ENCODE results near the gene UPF3A. TPM values are rescaled to one million over a fixed set of nuclear protein-coding genes. Genes with fewer than 3 reads are reported as not detected.
"Not testable (repeated sequence)": the region's sequence is repeated elsewhere in the genome, so short reads cannot be mapped to it uniquely, and the experiment has no call there.

UPF3A gene
- total RNA-seq, 1 donor from 2014 or later, result 52.1 TPM

DNA sequence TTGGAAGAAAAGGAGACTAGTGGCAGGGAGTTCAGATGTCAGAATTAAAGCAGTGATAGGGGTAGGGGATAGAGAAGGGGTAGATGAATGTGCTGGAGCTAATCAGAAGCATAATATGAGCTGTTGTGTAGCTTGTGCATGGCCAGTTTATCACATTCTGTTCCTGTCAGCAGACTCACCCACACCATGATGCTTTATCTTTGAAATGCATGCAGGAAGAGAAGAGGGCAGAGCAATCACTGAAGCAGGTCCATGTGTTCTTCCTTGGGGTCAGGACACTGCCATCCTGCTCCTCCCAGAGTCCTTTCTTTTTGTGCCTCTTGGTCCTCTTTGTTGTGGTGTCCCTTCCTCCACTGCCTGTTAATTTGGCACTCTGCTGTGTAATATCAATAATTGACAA is 38.7 kb downstream of the UPF3A start:
- intact Hi-C loops (cut with micrococcal nuclease), result no loop called here
- peaks cover 56% of the 10 kb centered on the region for H3K36me3 Mint-ChIP-seq (ENCODE audit: low read depth)
- no peaks in the 10 kb centered on the region for H3K9me3 Mint-ChIP-seq
- H3K27ac Mint-ChIP-seq, result peak overlapping the region; percentile 69
- H3K4me1 Mint-ChIP-seq, result peaks cover 39% of the 10 kb centered on the region
- H3K4me3 Mint-ChIP-seq, result no peak overlapping the region
- H3K27me3 Mint-ChIP-seq, result no peaks in the 10 kb centered on the region
- no peak for DNase-seq

DNA sequence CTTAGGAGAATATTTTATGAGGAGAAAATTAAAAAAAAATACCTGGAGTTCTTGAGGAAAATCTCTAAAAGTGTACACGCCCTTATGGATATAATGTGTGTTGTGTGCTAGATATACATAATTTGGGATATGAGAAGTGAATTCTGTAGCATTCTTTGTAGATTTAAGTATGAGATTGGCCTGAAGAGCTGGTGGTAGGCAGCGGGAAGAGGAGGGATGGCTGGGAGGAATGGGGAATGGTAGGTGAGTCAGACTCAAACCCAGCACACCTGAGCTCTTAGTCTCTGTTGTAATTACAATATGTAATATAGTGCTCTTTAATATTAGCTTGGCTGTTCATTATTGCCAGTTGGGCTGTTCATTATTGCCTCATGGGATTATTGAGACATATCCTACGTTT is 39.9 kb downstream of the UPF3A start:
- no peak overlapping the region for H3K27ac Mint-ChIP-seq

DNA sequence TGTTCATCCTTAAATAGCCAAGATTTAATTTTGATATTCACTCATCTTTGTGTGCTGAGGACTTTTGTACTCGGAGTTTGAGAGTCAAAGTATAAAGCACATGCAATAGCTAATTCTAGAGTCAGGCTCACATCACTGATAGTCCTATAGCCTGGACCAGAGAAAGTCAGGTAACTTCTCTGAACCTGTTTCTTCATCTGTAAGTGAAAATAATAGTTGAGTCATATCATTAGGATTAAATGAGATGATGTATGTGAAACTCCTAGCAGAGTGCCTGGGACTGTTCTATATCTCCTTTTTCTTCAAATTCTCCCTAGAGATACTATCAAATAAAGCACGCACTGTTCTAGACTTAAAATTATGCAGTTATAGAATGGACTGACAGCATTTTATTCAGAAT is 41.9 kb downstream of the UPF3A start:
- H3K4me1 Mint-ChIP-seq, result peaks cover 38% of the 10 kb centered on the region
- H3K4me3 Mint-ChIP-seq, result no peak overlapping the region
- DNase-seq, result no peak
- H3K27me3 Mint-ChIP-seq, result no peaks in the 10 kb centered on the region
- no peak overlapping the region for H3K27ac Mint-ChIP-seq
- no peaks in the 10 kb centered on the region for H3K9me3 Mint-ChIP-seq
- peaks cover 63% of the 10 kb centered on the region for H3K36me3 Mint-ChIP-seq (ENCODE audit: low read depth)
- intact Hi-C loops (cut with micrococcal nuclease), result no loop called here

More for the DNA sequence above, 39.9 kb downstream of the UPF3A start:
- peaks cover 41% of the 10 kb centered on the region for H3K4me1 Mint-ChIP-seq
- intact Hi-C loops (cut with micrococcal nuclease), result no loop called here
- H3K9me3 Mint-ChIP-seq, result no peaks in the 10 kb centered on the region
- H3K4me3 Mint-ChIP-seq, result no peak overlapping the region
- H3K36me3 Mint-ChIP-seq (ENCODE audit: low read depth), result peaks cover 60% of the 10 kb centered on the region
- H3K27me3 Mint-ChIP-seq, result no peaks in the 10 kb centered on the region
- DNase-seq, result no peak

DNA sequence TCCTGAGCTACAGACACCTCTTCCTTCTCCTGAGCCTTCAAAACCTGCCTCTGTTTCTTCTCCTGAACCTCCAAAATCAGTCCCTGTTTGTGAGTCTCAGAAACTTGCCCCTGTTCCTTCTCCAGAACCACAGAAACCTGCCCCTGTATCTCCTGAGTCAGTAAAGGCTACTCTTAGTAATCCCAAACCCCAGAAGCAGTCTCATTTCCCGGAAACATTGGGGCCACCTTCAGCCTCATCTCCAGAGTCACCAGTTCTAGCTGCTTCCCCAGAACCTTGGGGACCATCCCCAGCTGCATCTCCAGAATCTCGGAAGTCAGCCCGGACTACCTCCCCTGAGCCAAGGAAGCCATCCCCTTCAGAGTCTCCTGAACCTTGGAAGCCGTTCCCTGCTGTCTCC is 42.9 kb downstream of the UPF3A start:
- DNase-seq, result no peak
- Mint-ChIP-seq H3K4me1 (peaks cover 30% of the 10 kb centered on the region), H3K9me3 (no peaks in the 10 kb centered on the region), H3K27me3 (no peaks in the 10 kb centered on the region), H3K27ac (peak overlapping the region; percentile 27), H3K4me3 (peak overlapping the region; percentile 5), H3K36me3 (ENCODE audit: low read depth) (peaks cover 58% of the 10 kb centered on the region)
- intact Hi-C loops (cut with micrococcal nuclease), result no loop called here

DNA sequence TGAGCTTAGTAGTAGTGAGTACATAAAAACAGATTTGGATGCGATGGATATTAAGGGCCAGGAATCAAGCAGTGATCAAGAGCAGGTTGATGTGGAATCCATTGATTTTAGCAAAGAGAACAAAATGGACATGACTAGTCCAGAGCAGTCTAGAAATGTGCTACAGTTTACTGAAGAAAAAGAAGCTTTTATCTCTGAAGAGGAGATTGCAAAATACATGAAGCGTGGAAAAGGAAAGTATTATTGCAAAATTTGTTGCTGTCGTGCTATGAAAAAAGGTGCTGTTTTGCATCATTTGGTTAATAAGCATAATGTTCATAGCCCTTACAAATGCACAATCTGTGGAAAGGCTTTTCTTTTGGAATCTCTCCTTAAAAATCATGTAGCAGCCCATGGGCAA is 44.3 kb downstream of the UPF3A start:
- no peaks in the 10 kb centered on the region for H3K9me3 Mint-ChIP-seq
- DNase-seq, result no peak
- H3K36me3 Mint-ChIP-seq (ENCODE audit: low read depth), result peaks cover 49% of the 10 kb centered on the region
- H3K27me3 Mint-ChIP-seq, result no peaks in the 10 kb centered on the region
- no peak overlapping the region for H3K4me3 Mint-ChIP-seq
- no peak overlapping the region for H3K27ac Mint-ChIP-seq
- H3K4me1 Mint-ChIP-seq, result peaks cover 19% of the 10 kb centered on the region
- intact Hi-C loops (cut with micrococcal nuclease), result no loop called here

DNA sequence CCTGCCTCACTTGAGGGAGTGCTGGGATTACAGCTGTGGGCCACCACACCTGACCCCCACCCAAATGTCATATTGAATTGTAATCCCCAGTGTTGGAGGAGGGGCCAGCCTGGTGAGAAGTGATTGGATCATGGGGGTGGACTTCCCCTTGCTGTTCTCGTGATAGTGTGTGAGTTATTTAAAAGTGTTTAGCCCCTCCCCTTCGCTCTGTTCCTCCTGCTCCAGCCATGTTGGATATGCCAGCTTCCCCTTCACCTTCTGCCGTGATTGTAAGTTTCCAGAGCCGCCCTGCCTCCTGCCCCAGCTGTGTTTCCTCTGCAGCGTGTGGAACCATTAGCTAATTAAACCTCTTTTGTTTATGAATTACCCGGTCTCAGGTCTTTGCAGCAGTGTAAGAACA is 46.6 kb downstream of the UPF3A start:
- Mint-ChIP-seq H3K27me3 (no peaks in the 10 kb centered on the region), H3K4me1 (peaks cover 17% of the 10 kb centered on the region), H3K4me3 (no peak overlapping the region), H3K9me3 (no peaks in the 10 kb centered on the region), H3K27ac (peak overlapping the region; percentile 54), H3K36me3 (ENCODE audit: low read depth) (peaks cover 32% of the 10 kb centered on the region)
- DNase-seq, result no peak
- intact Hi-C loops (cut with micrococcal nuclease), result no loop called here

DNA sequence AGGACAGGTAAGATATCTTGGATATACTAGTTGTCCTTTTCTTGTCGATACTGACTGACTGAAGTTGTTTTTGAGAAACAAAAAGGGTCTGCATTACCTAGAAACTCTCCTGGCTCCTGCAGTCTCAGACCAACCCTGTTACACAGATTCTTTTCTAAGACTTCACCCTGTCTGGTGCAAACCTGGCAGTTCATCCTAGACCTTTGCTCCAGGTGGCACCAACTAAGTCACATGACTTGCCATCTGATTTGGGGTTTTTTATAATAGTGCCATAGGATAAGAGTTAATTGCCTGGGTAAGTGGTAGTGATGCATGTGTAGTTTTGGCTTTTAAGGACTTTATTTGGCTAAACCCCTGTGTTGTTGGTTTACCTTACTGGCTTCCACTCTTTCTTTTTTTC is 47.2 kb downstream of the UPF3A start:
- H3K27ac Mint-ChIP-seq, result no peak overlapping the region

DNA sequence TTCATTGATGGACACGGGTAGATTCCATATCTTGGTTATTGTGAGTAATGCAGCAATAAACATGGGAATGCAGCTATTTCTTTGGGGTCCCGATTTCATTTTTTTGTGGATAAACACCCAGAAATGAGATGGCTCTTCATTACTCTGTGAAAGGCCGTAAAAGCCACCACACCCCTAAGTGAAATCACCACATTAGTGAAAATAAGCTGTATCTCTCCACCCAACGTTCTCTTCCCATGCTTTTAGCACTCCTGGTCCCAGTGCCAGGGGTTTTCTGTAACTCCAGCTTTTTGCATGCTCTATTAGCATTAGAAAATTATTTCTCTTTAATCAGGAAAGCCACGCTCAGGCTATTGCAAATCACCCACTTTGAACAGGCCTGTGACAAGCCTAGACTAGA is 48.7 kb downstream of the UPF3A start:
- no peak overlapping the region for H3K4me3 Mint-ChIP-seq
- H3K27me3 Mint-ChIP-seq, result no peaks in the 10 kb centered on the region
- H3K9me3 Mint-ChIP-seq, result no peaks in the 10 kb centered on the region
- H3K4me1 Mint-ChIP-seq, result peaks cover 27% of the 10 kb centered on the region
- no peak overlapping the region for H3K27ac Mint-ChIP-seq
- no peak for DNase-seq
- intact Hi-C loops (cut with micrococcal nuclease), result no loop called here
- peaks cover 18% of the 10 kb centered on the region for H3K36me3 Mint-ChIP-seq (ENCODE audit: low read depth)

More for the DNA sequence above, 47.2 kb downstream of the UPF3A start:
- H3K36me3 Mint-ChIP-seq (ENCODE audit: low read depth), result peaks cover 30% of the 10 kb centered on the region
- no peaks in the 10 kb centered on the region for H3K27me3 Mint-ChIP-seq
- no peak overlapping the region for H3K4me3 Mint-ChIP-seq
- peaks cover 19% of the 10 kb centered on the region for H3K4me1 Mint-ChIP-seq
- DNase-seq, result no peak
- no peaks in the 10 kb centered on the region for H3K9me3 Mint-ChIP-seq
- intact Hi-C loops (cut with micrococcal nuclease), result no loop called here

DNA sequence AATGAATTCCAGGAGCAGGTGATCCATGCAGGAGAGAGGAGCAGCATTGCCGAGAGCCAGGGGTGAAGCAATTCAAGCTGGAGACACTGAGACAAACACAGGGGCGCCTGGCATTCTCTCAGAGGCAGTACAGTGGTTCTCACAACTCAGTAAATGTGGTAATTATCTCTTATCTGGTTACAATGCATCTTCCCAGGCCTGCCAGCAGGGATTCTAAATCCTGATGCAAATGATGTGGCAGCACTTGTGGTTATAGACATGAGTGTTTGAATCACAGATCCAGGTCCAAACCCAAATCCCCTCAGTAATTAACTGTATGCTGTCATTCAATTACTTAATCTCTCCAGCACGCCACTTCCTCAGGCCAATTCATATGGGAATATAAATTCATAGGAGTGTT is 52.5 kb downstream of the UPF3A start:
- H3K27me3 Mint-ChIP-seq; H3K9me3 Mint-ChIP-seq; H3K36me3 Mint-ChIP-seq (ENCODE audit: low read depth); DNase-seq; intact Hi-C loops (cut with micrococcal nuclease); H3K27ac Mint-ChIP-seq: not testable (repeated sequence)
- Mint-ChIP-seq H3K4me1 (peaks cover 15% of the 10 kb centered on the region), H3K4me3 (peak overlapping the region; percentile 40)

DNA sequence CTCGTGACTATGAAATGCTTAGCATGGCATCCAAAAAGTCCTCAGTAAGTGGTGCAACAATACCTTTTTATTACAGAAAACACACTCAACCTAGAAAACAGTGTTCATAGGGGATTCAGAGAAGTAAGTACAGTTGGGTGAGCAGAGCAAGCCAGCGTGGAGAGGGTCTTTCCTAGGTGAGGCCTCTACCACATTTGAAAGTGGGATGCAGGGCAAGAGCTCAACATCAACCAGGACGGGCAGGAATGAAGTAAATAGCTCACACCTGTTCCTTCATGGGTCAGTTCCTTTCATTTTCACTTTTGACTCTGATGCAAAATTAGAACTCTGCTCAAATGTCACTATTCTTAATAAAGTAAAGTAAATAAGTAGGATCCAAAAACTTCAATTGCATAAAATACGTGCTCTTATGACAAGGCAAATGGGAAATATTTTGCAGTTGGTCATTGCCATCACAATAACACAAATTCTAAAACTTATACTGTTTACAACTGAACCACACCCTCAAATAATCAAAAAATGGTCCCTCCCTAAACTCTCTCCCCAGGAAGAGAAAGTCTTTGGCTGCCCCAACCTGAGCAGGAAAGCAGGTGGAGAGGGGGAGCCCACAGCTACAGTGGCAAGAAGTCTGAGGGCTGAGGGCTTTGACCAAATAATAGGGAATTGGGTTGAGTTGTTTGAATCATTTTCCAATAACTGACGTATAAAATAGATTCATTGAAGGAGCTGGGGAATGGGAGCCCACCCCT is 53.1 kb downstream of the UPF3A start:
- H3K4me3 Mint-ChIP-seq, result peak overlapping the region; percentile 40
- intact Hi-C loops (cut with micrococcal nuclease), result no loop called here
- H3K27me3 Mint-ChIP-seq, result peaks cover 5% of the 10 kb centered on the region
- no peaks in the 10 kb centered on the region for H3K9me3 Mint-ChIP-seq
- no peak overlapping the region for H3K27ac Mint-ChIP-seq
- H3K36me3 Mint-ChIP-seq (ENCODE audit: low read depth), result peaks cover under 1% of the 10 kb centered on the region
- DNase-seq, result no peak
- peaks cover 15% of the 10 kb centered on the region for H3K4me1 Mint-ChIP-seq

DNA sequence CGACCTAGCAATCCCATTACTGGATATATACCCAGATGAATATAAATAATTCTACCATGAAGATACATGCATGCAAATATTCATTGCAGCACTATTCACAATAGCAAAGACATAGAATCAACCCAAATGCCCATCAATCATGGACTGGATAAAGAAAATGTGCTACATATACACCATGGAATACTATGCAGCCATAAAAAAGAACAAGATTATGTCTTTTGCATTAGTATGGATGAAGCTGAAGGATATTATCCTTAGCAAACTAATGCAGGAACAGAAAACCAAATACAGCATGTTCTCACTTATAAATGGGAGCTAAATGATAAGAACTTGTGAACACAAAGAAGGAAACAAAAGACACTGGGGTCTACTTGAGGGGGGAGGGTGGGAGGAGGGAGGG is 55.1 kb downstream of the UPF3A start:
- H3K27me3 Mint-ChIP-seq; H3K36me3 Mint-ChIP-seq (ENCODE audit: low read depth); H3K9me3 Mint-ChIP-seq; H3K27ac Mint-ChIP-seq; H3K4me3 Mint-ChIP-seq; DNase-seq; intact Hi-C loops (cut with micrococcal nuclease): not testable (repeated sequence)
- H3K4me1 Mint-ChIP-seq, result peaks cover 25% of the 10 kb centered on the region

DNA sequence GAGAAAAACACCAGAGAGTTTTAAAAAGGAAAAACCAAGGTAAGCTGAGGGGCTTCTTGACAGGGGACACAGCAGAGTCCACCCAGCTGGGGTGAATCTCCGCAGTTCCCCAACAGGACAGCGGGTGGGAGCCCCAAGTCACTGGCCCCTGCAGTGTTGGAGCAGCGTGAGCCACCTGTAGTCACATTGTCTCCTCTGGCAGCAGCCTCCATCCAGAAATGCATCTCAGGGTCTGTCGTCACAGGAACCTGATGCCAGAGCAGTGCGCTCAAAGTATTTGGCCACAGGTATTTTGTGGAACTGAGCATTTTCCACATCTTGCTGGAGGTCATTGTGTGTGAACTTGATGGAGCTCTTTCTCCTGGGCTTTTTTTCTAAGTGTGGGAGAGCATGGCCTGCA is 57.6 kb downstream of the UPF3A start:
- H3K36me3 Mint-ChIP-seq (ENCODE audit: low read depth), result no peaks in the 10 kb centered on the region
- H3K9me3 Mint-ChIP-seq, result no peaks in the 10 kb centered on the region
- no peak for DNase-seq
- peaks cover 20% of the 10 kb centered on the region for H3K4me1 Mint-ChIP-seq
- H3K27ac Mint-ChIP-seq, result no peak overlapping the region
- H3K27me3 Mint-ChIP-seq, result peaks cover 17% of the 10 kb centered on the region
- H3K4me3 Mint-ChIP-seq, result no peak overlapping the region
- intact Hi-C loops (cut with micrococcal nuclease), result no loop called here

DNA sequence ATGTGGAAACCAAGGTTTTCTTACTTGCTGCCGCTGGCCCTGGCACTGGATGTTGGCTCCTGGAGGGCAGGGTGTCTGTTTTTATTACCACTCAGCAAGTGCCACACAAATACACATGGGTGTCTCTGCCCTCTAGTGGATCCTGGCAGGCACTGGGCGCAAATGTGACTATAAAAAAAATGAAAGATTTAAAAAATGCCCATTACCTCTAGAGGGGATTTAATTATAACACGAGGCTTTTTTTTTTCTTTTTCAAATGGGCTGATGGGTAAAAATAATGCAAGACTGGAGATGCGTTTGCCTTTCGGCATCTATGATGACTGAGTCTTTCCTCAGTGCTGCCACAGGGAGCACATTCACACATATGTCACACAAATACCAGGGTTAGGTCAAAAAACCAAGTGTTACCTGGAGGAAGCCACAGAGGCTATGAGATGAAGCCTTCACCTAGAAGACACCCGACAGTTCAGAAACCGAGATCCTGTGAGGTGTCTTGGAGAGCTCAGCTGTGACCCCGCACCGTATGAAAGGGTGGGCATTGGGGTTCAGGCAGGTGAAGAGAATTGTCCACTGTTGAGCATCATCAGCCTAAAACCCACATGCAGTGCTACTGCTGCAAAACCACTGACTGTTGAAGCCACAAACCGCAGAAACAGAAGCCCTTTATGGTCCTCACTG is 58.6 kb downstream of the UPF3A start:
- no peak overlapping the region for H3K27ac Mint-ChIP-seq
- H3K27me3 Mint-ChIP-seq, result peaks cover 22% of the 10 kb centered on the region
- no peaks in the 10 kb centered on the region for H3K36me3 Mint-ChIP-seq (ENCODE audit: low read depth)
- H3K4me3 Mint-ChIP-seq, result no peak overlapping the region
- peaks cover 11% of the 10 kb centered on the region for H3K4me1 Mint-ChIP-seq
- intact Hi-C loops (cut with micrococcal nuclease), result no loop called here
- peak; percentile 80 for DNase-seq
- no peaks in the 10 kb centered on the region for H3K9me3 Mint-ChIP-seq

DNA sequence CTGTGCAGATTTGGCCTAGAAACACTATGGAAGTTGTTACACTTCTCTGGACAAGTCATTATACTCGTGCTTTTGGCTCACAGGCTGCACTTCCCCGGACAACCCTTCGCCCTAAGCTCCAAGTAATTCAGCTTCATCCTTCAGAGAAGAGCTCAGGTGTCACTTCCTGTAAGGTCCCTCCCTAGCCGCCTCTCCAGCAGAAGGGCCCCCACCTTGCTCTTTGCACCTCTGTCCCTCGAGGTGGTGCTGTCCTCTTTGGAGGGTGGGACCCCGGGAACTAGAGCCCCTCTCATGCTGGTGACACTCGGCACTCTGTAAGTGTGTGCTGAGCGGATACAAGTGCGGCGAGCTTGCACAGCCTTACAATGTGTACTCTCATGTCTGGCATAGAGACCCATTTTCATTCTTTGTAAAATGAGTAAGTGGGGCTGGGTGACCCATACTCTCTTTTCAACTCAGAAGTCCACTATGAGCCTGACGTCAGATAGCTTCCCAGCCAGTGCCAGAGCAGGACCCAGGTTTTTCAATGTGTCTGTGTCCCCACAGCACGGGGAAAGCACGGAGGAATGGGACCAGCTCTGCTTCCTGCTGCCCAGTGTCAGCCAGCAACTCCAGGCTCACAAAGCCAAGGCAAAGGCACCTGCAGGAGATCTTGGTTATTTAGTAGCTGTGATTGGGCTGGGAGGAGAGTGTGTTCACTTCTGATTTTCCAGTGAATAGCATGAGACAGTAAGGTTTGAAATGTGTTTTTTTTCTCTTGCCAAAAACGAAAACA is 59.8 kb downstream of the UPF3A start:
- Mint-ChIP-seq H3K36me3 (ENCODE audit: low read depth) (no peaks in the 10 kb centered on the region), H3K4me1 (peaks cover 10% of the 10 kb centered on the region), H3K27me3 (peaks cover 26% of the 10 kb centered on the region), H3K4me3 (no peak overlapping the region), H3K27ac (no peak overlapping the region), H3K9me3 (no peaks in the 10 kb centered on the region)
- intact Hi-C loops (cut with micrococcal nuclease), result no loop called here
- DNase-seq, result no peak

Data from activated CD4-positive, alpha-beta T cell treated with anti-CD3 and anti-CD28 coated beads, Interleukin-2, amount 10 ng/mL, durations not matched to agents 24 days and 14 days (primary cell).